Measurements from ENCODE around the gene SLIT3. TPM values are rescaled to one million over a fixed set of nuclear protein-coding genes. Genes with fewer than 3 reads are reported as not detected.

The SLIT3 gene
- polyA plus RNA-seq, 1 of the 3 experiments (the other 2 are of a cell fraction) = 119 TPM

GRCh38 chr5:169080448-169080911 lies 220.5 kb downstream of the SLIT3 start:
- no peaks in the 10 kb centered on the region for H3K9me3 ChIP-seq
- CTCF ChIA-PET = interaction anchor here (0.8 to 1.9 kb wide), 4 partner anchors 16 to 93 kb away, joined by 3 to 4 read pairs (median 3); no protein-coding TSS in a partner anchor
- H3K9me2 ChIP-seq = no peaks in the 10 kb centered on the region
- WGBS (ENCODE audit: low lambda C conversion rate) = 93% methylated on average over 6 of the region's 6 CpGs
- no peak overlapping the region for H3K9ac ChIP-seq
- H3K4me2 ChIP-seq = no peak overlapping the region
- H3K27ac ChIP-seq (ENCODE audit: low read depth in 2 of 2, low read length in 1 of 2) = peak overlapping the region in 1 of 2 experiments; percentile 53; a peak in 1 of 4 replicates
- H3K79me2 ChIP-seq (ENCODE audit: insufficient read depth) = no peaks in the 10 kb centered on the region
- no peak overlapping the region for H2AFZ ChIP-seq (ENCODE audit: low read depth)
- DNase-seq = no peak
- no peaks in the 10 kb centered on the region; the same call in 1 of the 2 replicates for H4K20me1 ChIP-seq (ENCODE audit: insufficient read depth)
- no peaks in the 10 kb centered on the region for H3F3A ChIP-seq (replicated peaks; ENCODE audit: insufficient read depth)
- no peaks in the 10 kb centered on the region for H3K27me3 ChIP-seq (ENCODE audit: insufficient read depth)
- H3K4me1 ChIP-seq (ENCODE audit: control insufficient read depth in 1 of 2, insufficient read depth in 2 of 2, low read depth in 1 of 2, low read length in 1 of 2) = peaks cover 0 to 33% of the 10 kb centered on the region in 2 experiments; a peak in 2 of 4 replicates
- POLR2A ChIA-PET = interaction anchor here (0.6 kb wide), 1 partner anchor 27 kb away, joined by 3 read pairs; no protein-coding TSS in a partner anchor
- TF ChIP-seq, protein P1, sequence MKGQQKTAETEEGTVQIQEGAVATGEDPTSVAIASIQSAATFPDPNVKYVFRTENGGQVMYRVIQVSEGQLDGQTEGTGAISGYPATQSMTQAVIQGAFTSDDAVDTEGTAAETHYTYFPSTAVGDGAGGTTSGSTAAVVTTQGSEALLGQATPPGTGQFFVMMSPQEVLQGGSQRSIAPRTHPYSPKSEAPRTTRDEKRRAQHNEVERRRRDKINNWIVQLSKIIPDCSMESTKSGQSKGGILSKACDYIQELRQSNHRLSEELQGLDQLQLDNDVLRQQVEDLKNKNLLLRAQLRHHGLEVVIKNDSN (IDR thresholded peaks at IDR 0.05; ENCODE audit: borderline replicate concordance, low read depth) = no peak
- TF ChIP-seq RAD21 (IDR thresholded peaks at IDR 0.05; ENCODE audit: low read length) (no peak), MEF2A (IDR thresholded peaks at IDR 0.05; ENCODE audit: borderline replicate concordance, low read depth) (no peak), JUND (IDR thresholded peaks at IDR 0.05) (no peak), NRF1 (IDR thresholded peaks at IDR 0.05; ENCODE audit: low read depth, low read length) (no peak), POLR2AphosphoS5 (IDR thresholded peaks at IDR 0.05; ENCODE audit: low read depth, low read length) (no peak), PBX3 (IDR thresholded peaks at IDR 0.05) (no peak), IRF3 (IDR thresholded peaks at IDR 0.05; ENCODE audit: low read depth, low read length) (no peak)
- TF ChIP-seq, protein P2, sequence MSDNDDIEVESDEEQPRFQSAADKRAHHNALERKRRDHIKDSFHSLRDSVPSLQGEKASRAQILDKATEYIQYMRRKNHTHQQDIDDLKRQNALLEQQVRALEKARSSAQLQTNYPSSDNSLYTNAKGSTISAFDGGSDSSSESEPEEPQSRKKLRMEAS (IDR thresholded peaks at IDR 0.05; ENCODE audit: low read depth) = no peak
- TF ChIP-seq, protein P3, sequence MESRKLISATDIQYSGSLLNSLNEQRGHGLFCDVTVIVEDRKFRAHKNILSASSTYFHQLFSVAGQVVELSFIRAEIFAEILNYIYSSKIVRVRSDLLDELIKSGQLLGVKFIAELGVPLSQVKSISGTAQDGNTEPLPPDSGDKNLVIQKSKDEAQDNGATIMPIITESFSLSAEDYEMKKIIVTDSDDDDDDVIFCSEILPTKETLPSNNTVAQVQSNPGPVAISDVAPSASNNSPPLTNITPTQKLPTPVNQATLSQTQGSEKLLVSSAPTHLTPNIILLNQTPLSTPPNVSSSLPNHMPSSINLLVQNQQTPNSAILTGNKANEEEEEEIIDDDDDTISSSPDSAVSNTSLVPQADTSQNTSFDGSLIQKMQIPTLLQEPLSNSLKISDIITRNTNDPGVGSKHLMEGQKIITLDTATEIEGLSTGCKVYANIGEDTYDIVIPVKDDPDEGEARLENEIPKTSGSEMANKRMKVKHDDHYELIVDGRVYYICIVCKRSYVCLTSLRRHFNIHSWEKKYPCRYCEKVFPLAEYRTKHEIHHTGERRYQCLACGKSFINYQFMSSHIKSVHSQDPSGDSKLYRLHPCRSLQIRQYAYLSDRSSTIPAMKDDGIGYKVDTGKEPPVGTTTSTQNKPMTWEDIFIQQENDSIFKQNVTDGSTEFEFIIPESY (IDR thresholded peaks at IDR 0.05; ENCODE audit: borderline replicate concordance, low read depth) = no peak
- TF ChIP-seq, protein P4, sequence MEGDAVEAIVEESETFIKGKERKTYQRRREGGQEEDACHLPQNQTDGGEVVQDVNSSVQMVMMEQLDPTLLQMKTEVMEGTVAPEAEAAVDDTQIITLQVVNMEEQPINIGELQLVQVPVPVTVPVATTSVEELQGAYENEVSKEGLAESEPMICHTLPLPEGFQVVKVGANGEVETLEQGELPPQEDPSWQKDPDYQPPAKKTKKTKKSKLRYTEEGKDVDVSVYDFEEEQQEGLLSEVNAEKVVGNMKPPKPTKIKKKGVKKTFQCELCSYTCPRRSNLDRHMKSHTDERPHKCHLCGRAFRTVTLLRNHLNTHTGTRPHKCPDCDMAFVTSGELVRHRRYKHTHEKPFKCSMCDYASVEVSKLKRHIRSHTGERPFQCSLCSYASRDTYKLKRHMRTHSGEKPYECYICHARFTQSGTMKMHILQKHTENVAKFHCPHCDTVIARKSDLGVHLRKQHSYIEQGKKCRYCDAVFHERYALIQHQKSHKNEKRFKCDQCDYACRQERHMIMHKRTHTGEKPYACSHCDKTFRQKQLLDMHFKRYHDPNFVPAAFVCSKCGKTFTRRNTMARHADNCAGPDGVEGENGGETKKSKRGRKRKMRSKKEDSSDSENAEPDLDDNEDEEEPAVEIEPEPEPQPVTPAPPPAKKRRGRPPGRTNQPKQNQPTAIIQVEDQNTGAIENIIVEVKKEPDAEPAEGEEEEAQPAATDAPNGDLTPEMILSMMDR (IDR thresholded peaks at IDR 0.05) = no peak
- peaks cover 2 to 4% of the 10 kb centered on the region in 2 experiments for H3K36me3 ChIP-seq (replicated peaks in 1 of 2; ENCODE audit: control insufficient read depth in 1 of 2, insufficient read depth in 2 of 2, low read length in 1 of 2)
- H3K4me3 ChIP-seq (ENCODE audit: low read depth in 2 of 2, low read length in 1 of 2) = no peak overlapping the region

Data from SK-N-SH (cell line).